ENCODE data around the gene TNS1.

DNA sequence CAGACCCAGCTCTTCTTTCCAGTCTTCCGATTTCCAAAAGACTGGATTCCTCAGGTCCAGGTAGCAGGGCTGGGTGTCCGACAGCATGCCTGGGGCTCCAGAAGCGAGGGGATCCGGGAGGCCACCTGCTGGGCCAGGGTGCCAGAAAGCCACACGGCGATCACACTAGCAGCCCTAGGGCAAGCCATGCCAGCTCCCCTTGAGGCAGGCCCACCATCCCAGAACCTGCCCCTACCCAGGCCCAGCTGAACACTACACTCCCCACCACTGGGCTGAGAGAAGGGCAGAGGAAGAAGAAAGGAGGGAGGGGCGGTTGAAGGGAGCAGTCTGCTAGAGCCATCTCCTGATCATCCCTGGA lies 163.1 kb downstream of the TNS1 start:
- TF ChIP-seq EZH2phosphoT487 (IDR thresholded peaks at IDR 0.05; ENCODE audit: borderline replicate concordance), result no peak
- TF ChIP-seq, protein P1, sequence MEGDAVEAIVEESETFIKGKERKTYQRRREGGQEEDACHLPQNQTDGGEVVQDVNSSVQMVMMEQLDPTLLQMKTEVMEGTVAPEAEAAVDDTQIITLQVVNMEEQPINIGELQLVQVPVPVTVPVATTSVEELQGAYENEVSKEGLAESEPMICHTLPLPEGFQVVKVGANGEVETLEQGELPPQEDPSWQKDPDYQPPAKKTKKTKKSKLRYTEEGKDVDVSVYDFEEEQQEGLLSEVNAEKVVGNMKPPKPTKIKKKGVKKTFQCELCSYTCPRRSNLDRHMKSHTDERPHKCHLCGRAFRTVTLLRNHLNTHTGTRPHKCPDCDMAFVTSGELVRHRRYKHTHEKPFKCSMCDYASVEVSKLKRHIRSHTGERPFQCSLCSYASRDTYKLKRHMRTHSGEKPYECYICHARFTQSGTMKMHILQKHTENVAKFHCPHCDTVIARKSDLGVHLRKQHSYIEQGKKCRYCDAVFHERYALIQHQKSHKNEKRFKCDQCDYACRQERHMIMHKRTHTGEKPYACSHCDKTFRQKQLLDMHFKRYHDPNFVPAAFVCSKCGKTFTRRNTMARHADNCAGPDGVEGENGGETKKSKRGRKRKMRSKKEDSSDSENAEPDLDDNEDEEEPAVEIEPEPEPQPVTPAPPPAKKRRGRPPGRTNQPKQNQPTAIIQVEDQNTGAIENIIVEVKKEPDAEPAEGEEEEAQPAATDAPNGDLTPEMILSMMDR (conservative IDR thresholded peaks at IDR 0.05; ENCODE audit: low read length), result no peak

All from Loucy (cell line).